HepG2 (cell line): ENCODE measurements around the gene BPIFB6. TPM values are rescaled to one million over a fixed set of nuclear protein-coding genes. Genes with fewer than 3 reads are reported as not detected.

Source experiments
- GATA4 ChIP-seq: sonication (generic); IDR thresholded peaks from 2 replicates; pipeline ENCODE4 v1.6.1; 2016; ENCODE audit warnings: antibody characterized with exemption, low read depth, borderline replicate concordance
- HDAC6 ChIP-seq: fragments of 200-600 bp; sonication (generic); IDR thresholded peaks from 2 replicates; pipeline ENCODE4 v1.7.0; 2017; ENCODE audit warnings: mild to moderate bottlenecking, antibody characterized with exemption, low read length, low read depth
- PHB2 ChIP-seq: fragments of 450-650 bp; IDR thresholded peaks from 2 replicates; pipeline ENCODE4 v1.6.1; 2018; ENCODE audit not compliant: partially characterized antibody
- RELA ChIP-seq: sonication (generic); formaldehyde crosslinking; IDR thresholded peaks from 2 replicates; pipeline ENCODE4 v1.4.0; 2020; ENCODE audit warnings: missing genetic modification reagents
- SRSF1 ChIP-seq: fragments of 200-400 bp; formaldehyde crosslinking; optimal IDR thresholded peaks from 2 replicates; pipeline ENCODE3; 2017; ENCODE audit warnings: mild to moderate bottlenecking, low read depth, low read length, moderate library complexity
- U2AF2 ChIP-seq: fragments of 200-400 bp; formaldehyde crosslinking; IDR thresholded peaks from 2 replicates; pipeline ENCODE4 v1.6.1; 2017; ENCODE audit warnings: low read depth, mild to moderate bottlenecking, low read length
- ZNF138 ChIP-seq: sonication (generic); formaldehyde crosslinking; IDR thresholded peaks from 2 replicates; pipeline ENCODE4 v1.5.0; 2020; ENCODE audit warnings: mild to moderate bottlenecking, low read depth, missing genetic modification reagents
- ZNF441 ChIP-seq: sonication (generic); formaldehyde crosslinking; IDR thresholded peaks from 2 replicates; pipeline ENCODE4 v1.7.0; 2021; ENCODE audit warnings: missing genetic modification reagents, borderline replicate concordance
- ZSCAN9 ChIP-seq: IDR thresholded peaks from 2 replicates; pipeline ENCODE4 v1.6.1; 2016; ENCODE audit warnings: borderline replicate concordance
- polyA plus RNA-seq, 8 experiments: library from polyadenylated mRNA; depleted of rRNA in 3 of 8; stranded (reverse) in 7 of 8; unstranded in 1 of 8; fragments of >200 nt; fragmentation: Illumina TruSeq in 4 of 8; extraction: Trizol in 4 of 8; gene quantifications; 2 replicates each; pipeline versions ENCODE4 v1.2.1 to v1.2.3, GENCODE V29; 2011 to 2016; ENCODE audit warnings: low read depth in 4 of 8, missing spikeins in 1 of 8, mixed read lengths in 1 of 8; ENCODE audit not compliant: insufficient read depth in 1 of 8
- total RNA-seq, 5 experiments: library from RNA; depleted of rRNA; stranded (reverse); fragments of >200 nt; fragmentation: Illumina TruSeq; extraction: Trizol; gene quantifications; 2 replicates each; pipeline ENCODE4 v1.2.3, GENCODE V29; 2016; ENCODE audit warnings: low read depth in 1 of 5
- TF ChIP-seq, protein P1 (sequence below): IDR thresholded peaks from 2 replicates; pipeline ENCODE4 v1.6.1; 2012; ENCODE audit warnings: low read depth, low read length, improper control_type of control experiment
- TF ChIP-seq, protein P2 (sequence below): sonication (generic); formaldehyde crosslinking; IDR thresholded peaks from 2 replicates; pipeline ENCODE4 v1.5.0; 2020; ENCODE audit warnings: missing genetic modification reagents
- TF ChIP-seq, protein P3 (sequence below): sonication (generic); formaldehyde crosslinking; IDR thresholded peaks from 2 replicates; pipeline ENCODE4 v1.8.0; 2023; ENCODE audit warnings: mild to moderate bottlenecking, missing genetic modification reagents
- TF ChIP-seq, protein P4 (sequence below): sonication (generic); formaldehyde crosslinking; IDR thresholded peaks from 2 replicates; pipeline ENCODE4 v1.5.0; 2020; ENCODE audit warnings: missing genetic modification reagents
- TF ChIP-seq, protein P5 (sequence below), 2 experiments: sonication (generic) in 1 of 2; formaldehyde crosslinking in 1 of 2; IDR thresholded peaks; 2 replicates each; pipeline versions ENCODE4 v1.6.1 to v1.9.0; 2014 to 2022; ENCODE audit warnings: antibody characterized with exemption in 1 of 2, borderline replicate concordance in 1 of 2, inconsistent platforms in 1 of 2, low read depth in 1 of 2, missing genetic modification reagents in 1 of 2
- TF ChIP-seq, protein P6 (sequence below): sonication (generic); formaldehyde crosslinking; IDR thresholded peaks from 2 replicates; pipeline ENCODE4 v1.8.0; 2022; ENCODE audit warnings: missing genetic modification reagents, mild to moderate bottlenecking, inconsistent platforms, borderline replicate concordance

BPIFB6 gene
- total and polyA plus RNA-seq, 2 of the 13 experiments (the other 11 are each of a cell fraction or from before 2014, with no cell fraction given), result 0.13 to 1.7 TPM

DNA sequence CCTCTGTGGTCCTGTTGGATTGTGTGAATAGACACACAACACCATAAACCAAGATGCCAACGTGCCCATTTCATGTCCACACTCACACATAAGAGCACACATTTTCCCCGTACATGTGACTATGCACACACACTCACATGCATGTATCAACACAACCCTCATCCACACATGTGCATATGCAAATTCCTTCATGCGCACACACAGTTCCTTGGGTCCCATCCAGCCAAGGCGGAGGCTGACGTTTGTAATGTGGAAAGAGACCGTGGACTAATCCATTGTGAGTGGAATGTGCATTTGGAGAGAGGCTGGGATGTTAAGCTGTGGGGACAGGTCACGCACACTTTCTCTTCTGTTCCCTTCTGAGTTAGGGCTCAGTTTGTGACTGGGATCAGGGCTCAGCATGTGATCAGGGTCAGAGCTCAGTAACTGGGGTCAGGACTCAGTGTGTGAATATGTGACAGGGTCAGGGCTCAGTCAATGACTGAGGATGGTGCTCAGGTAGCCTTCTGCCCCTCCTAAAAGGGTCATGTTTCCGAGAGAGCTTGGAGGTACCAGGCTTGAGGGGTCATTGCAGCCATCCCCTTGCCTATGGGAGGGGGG is 24.6 kb upstream of the BPIFB6 start (continued):
- TF ChIP-seq, protein P1, sequence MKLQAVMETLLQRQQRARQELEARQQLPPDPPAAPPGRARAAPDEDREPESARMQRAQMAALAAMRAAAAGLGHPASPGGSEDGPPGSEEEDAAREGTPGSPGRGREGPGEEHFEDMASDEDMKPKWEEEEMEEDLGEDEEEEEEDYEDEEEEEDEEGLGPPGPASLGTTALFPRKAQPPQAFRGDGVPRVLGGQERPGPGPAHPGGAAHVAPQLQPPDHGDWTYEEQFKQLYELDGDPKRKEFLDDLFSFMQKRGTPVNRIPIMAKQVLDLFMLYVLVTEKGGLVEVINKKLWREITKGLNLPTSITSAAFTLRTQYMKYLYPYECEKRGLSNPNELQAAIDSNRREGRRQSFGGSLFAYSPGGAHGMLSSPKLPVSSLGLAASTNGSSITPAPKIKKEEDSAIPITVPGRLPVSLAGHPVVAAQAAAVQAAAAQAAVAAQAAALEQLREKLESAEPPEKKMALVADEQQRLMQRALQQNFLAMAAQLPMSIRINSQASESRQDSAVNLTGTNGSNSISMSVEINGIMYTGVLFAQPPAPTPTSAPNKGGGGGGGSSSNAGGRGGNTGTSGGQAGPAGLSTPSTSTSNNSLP, result no peak
- TF ChIP-seq ZNF441 (CRISPR knock-in tag) (no peak), HDAC6 (no peak), RELA (CRISPR knock-in tag) (no peak), ZSCAN9 (CRISPR knock-in tag) (peak; percentile 100), ZNF138 (CRISPR knock-in tag) (0 out of 2 replicates have a peak, but pooled peaks have one; percentile 6), GATA4 (no peak), PHB2 (no peak), U2AF2 (no peak), SRSF1 (no peak)
- TF ChIP-seq, protein P2, sequence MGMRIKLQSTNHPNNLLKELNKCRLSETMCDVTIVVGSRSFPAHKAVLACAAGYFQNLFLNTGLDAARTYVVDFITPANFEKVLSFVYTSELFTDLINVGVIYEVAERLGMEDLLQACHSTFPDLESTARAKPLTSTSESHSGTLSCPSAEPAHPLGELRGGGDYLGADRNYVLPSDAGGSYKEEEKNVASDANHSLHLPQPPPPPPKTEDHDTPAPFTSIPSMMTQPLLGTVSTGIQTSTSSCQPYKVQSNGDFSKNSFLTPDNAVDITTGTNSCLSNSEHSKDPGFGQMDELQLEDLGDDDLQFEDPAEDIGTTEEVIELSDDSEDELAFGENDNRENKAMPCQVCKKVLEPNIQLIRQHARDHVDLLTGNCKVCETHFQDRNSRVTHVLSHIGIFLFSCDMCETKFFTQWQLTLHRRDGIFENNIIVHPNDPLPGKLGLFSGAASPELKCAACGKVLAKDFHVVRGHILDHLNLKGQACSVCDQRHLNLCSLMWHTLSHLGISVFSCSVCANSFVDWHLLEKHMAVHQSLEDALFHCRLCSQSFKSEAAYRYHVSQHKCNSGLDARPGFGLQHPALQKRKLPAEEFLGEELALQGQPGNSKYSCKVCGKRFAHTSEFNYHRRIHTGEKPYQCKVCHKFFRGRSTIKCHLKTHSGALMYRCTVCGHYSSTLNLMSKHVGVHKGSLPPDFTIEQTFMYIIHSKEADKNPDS (CRISPR knock-in tag), result 0 out of 2 replicates have a peak, but pooled peaks have one; percentile 64
- TF ChIP-seq, protein P3, sequence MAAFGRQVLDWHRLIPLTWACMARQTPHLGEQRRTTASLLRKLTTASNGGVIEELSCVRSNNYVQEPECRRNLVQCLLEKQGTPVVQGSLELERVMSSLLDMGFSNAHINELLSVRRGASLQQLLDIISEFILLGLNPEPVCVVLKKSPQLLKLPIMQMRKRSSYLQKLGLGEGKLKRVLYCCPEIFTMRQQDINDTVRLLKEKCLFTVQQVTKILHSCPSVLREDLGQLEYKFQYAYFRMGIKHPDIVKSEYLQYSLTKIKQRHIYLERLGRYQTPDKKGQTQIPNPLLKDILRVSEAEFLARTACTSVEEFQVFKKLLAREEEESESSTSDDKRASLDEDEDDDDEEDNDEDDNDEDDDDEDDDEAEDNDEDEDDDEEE (CRISPR knock-in tag), result peak; percentile 70; the same call in 1 of the 2 replicates
- TF ChIP-seq, protein P4, sequence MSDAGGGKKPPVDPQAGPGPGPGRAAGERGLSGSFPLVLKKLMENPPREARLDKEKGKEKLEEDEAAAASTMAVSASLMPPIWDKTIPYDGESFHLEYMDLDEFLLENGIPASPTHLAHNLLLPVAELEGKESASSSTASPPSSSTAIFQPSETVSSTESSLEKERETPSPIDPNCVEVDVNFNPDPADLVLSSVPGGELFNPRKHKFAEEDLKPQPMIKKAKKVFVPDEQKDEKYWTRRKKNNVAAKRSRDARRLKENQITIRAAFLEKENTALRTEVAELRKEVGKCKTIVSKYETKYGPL (CRISPR knock-in tag), result no peak
- TF ChIP-seq, protein P5, sequence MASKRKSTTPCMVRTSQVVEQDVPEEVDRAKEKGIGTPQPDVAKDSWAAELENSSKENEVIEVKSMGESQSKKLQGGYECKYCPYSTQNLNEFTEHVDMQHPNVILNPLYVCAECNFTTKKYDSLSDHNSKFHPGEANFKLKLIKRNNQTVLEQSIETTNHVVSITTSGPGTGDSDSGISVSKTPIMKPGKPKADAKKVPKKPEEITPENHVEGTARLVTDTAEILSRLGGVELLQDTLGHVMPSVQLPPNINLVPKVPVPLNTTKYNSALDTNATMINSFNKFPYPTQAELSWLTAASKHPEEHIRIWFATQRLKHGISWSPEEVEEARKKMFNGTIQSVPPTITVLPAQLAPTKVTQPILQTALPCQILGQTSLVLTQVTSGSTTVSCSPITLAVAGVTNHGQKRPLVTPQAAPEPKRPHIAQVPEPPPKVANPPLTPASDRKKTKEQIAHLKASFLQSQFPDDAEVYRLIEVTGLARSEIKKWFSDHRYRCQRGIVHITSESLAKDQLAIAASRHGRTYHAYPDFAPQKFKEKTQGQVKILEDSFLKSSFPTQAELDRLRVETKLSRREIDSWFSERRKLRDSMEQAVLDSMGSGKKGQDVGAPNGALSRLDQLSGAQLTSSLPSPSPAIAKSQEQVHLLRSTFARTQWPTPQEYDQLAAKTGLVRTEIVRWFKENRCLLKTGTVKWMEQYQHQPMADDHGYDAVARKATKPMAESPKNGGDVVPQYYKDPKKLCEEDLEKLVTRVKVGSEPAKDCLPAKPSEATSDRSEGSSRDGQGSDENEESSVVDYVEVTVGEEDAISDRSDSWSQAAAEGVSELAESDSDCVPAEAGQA (IDR thresholded peaks at IDR 0.05; ENCODE audit: low read depth), result no peak
- TF ChIP-seq, protein P5 (CRISPR knock-in tag; IDR thresholded peaks at IDR 0.05; ENCODE audit: borderline replicate concordance), result no peak
- TF ChIP-seq, protein P6, sequence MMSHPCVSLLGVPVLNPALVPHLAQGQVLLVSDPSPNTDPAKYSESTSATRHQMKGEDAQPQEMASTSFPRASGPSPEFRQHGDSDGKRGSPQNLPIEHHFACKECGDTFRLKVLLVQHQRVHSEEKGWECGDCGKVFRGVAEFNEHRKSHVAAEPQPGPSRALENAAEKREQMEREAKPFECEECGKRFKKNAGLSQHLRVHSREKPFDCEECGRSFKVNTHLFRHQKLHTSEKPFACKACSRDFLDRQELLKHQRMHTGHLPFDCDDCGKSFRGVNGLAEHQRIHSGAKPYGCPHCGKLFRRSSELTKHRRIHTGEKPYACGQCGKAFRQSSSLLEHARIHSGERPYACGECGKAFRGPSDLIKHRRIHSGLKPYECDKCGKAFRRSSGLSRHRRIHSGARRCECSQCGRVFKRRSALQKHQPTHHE (CRISPR knock-in tag), result no peak
